ENCODE measurements around the gene SPATS1. TPM values are rescaled to one million over a fixed set of nuclear protein-coding genes. Genes with fewer than 3 reads are reported as not detected.

Gene SPATS1
- total and polyA plus RNA-seq, 2 of the 4 experiments (the other 2 are of a cell fraction) = not detected

DNA sequence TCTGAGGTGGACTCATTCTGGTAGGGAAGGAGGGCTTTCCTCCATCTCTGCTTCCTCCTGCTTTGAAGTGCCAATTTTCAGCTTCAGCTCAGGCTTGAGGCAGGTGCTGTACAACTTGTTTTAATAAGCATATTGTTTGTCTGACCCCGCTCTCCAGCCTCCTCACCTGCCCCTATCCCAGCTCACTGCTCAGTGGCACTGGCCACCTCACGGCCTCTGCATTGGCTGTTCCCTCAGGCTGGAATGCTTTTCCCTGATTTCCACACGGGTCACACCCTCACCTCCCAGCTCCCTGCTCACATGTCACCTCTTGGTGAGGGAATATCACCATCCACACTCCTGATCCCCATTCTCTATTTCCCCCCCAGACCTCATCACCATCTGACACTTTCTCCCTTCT is 43.6 kb upstream of the SPATS1 start:
- DNase-seq (no peak), ATAC-seq (ENCODE audit: low read depth) (no peak)
- H3K4me1 ChIP-seq (ENCODE audit: control insufficient read depth, insufficient read depth, low read length) = no peaks in the 10 kb centered on the region
- H3K9ac ChIP-seq (ENCODE audit: low read depth, low read length) = no peak overlapping the region
- ChIA-PET POLR2A (ENCODE audit: unreplicated experiment) (no interaction called here), CTCF (interaction anchor here (1.0 kb wide), 1 partner anchor 30 kb away, joined by 4 read pairs; no protein-coding TSS in a partner anchor)
- H3K4me3 ChIP-seq (ENCODE audit: insufficient read depth, low read depth, low read length) = no peak overlapping the region
- H3K27me3 ChIP-seq (ENCODE audit: control insufficient read depth, insufficient read depth, low read length) = peaks cover 27% of the 10 kb centered on the region
- BruUV-seq (replicated peaks) = no TSS peak
- no peak overlapping the region for H3K23ac ChIP-seq (ENCODE audit: low read depth, low read length)
- H3K56ac ChIP-seq (ENCODE audit: extremely low read depth, insufficient read depth, low read length) = no peak overlapping the region
- no peak overlapping the region for H2AK9ac ChIP-seq (replicated peaks; ENCODE audit: low read depth, low read length, poor library complexity)
- no peak overlapping the region for H2AFZ ChIP-seq (replicated peaks; ENCODE audit: low read length, poor library complexity)
- dilution Hi-C loops (cut with HindIII; ENCODE audit: low sequenced_read_pairs, unreplicated experiment) = no loop called here
- no peak overlapping the region for H2AK5ac ChIP-seq (ENCODE audit: low read depth, low read length)
- H2BK15ac ChIP-seq (ENCODE audit: low read depth, low read length) = no peak overlapping the region
- no peaks in the 10 kb centered on the region; the same call in 1 of the 2 replicates for H3K9me1 ChIP-seq (ENCODE audit: insufficient read depth, low read length)
- no peak overlapping the region for H2BK20ac ChIP-seq (ENCODE audit: low read depth, low read length)
- no peak overlapping the region for H2BK5ac ChIP-seq (ENCODE audit: low read depth, low read length, poor library complexity, severe bottlenecking)
- peaks cover 31% of the 10 kb centered on the region for H3K36me3 ChIP-seq (ENCODE audit: control insufficient read depth, insufficient read depth, low read length)
- H3K4me2 ChIP-seq (ENCODE audit: low read depth, low read length) = no peak overlapping the region
- H2BK120ac ChIP-seq (ENCODE audit: low read depth, low read length) = no peak overlapping the region
- WGBS, 2 experiments (ENCODE audit: extremely low coverage in 2 of 2, insufficient read length in 1 of 2) = 100% methylated on average over 1 of the region's 3 CpGs; no CpG with 5 or more reads in 1 of the 2 experiments
- no peaks in the 10 kb centered on the region for H3K79me1 ChIP-seq (ENCODE audit: low read depth in 1 of 2, low read length in 2 of 2)
- H3K4ac ChIP-seq (ENCODE audit: low read depth, low read length) = no peak overlapping the region
- no peak overlapping the region for H3K27ac ChIP-seq (ENCODE audit: insufficient read depth, low read length)
- in situ Hi-C loops (cut with MboI; ENCODE audit: low sequenced_read_pairs) = no loop called here
- H3K18ac ChIP-seq (ENCODE audit: low read depth, low read length) = no peak overlapping the region
- no peak overlapping the region for H4K91ac ChIP-seq (ENCODE audit: insufficient read depth, low read depth, low read length)
- no peak overlapping the region for H3K14ac ChIP-seq (replicated peaks; ENCODE audit: low read depth, low read length)
- H4K8ac ChIP-seq (ENCODE audit: low read depth in 2 of 2, low read length in 2 of 2) = no peak overlapping the region
- H4K20me1 ChIP-seq (ENCODE audit: insufficient read depth, low read length) = no peaks in the 10 kb centered on the region
- H3K9me3 ChIP-seq (ENCODE audit: control insufficient read depth, insufficient read depth, low read length) = no peaks in the 10 kb centered on the region
- TF ChIP-seq NFE2L2 (IDR thresholded peaks at IDR 0.05; ENCODE audit: low read depth, low read length) (no peak), RCOR1 (IDR thresholded peaks at IDR 0.05; ENCODE audit: insufficient replicate concordance, low read length) (no peak), POLR2A (IDR thresholded peaks at IDR 0.05; ENCODE audit: low read depth, low read length) (no peak), CHD1 (IDR thresholded peaks at IDR 0.05; ENCODE audit: low read depth, low read length) (no peak), MXI1 (IDR thresholded peaks at IDR 0.05; ENCODE audit: borderline replicate concordance, low read depth, low read length) (no peak), ELK1 (IDR thresholded peaks at IDR 0.05; ENCODE audit: borderline replicate concordance, low read depth, low read length) (no peak)
- intact Hi-C loops (cut with micrococcal nuclease) = no loop called here
- H4K5ac ChIP-seq (ENCODE audit: low read depth, low read length) = no peak overlapping the region
